Inflammatory macrophage treated with lipopolysaccharide for 4 hours (primary cell): ENCODE measurements around the gene ZNF622.

Experiments
- DNase-seq: peaks from one replicate; pipeline ENCODE4 v3.0.0-alpha.2; 2020

ZNF622 gene

DNA sequence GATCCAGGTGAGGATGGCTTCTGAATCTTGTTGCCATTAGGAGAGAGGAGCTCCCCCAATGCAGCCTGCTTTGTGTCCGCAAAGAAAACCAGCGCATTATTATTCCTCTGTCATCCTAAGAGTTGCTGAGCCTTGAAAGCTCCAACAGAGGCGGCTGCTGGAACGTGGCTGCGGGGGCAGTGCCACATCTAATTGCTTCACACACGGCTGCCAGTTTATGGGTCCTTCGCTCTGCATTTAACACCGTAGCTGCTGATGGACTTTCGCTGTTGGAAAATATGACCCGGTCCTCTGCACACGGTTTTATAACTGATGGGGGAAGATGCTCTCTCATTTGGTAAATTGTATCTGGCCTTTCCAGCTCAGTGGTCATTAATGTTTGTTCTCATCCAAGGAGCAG is 38.0 kb downstream of the ZNF622 start:
- no peak for DNase-seq

- DNase-seq, result no peak
These were observed 47.1 kb downstream of the ZNF622 start for GRCh38 chr5:16418471-16418922.

DNA sequence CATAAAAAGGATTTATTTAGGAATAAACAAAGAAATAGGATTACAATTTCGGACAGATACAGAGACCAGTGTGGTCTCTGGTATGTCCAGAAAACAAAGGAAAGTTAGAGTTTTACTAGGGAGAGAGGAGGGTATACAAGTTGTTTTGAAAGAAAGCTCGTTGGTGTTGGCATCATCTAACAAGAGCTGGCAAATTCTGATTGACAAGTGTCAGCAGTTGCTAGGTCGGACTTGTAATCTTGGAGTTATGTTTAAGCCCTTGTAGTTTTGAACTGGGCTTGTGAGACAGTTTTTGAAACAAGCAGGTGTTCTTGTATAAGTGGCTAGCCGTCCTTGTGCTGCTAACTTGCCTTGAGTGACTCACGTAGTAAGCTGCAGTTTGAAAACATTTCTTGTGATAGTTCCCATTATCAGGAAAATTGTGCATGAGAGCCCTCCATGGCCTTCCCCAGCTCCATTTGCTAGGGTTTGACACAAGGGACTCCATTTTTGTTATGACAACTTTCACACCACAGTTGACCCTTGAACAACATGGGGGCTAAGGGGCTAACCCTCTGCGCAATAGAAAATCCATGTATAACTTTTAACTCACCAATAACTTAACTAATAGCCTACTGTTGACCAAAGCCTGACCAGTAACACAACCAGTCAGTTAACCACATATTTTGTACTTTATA is 48.1 kb downstream of the ZNF622 start:
- DNase-seq, result no peak

DNA sequence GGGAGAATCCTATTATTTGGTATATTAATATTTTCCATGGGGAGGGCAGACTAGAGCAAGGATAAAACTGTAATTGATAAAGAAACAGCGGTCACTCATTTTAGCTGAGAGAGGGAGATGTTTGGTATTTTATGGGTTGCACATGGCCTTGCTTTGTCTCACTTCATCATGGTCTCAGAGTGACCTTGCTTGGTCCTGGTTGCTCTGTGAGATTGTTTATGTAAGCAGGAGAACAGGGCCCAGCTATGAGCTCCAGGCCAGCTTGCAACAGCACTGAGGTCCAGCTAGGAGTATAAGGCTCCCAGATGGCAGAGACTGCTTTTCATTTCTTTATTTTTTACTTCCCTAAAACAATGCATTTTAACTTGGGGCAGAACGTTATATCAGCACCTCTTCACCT is 50.7 kb downstream of the ZNF622 start:
- DNase-seq, result no peak

GRCh38 chr5:16413166-16413860 is 52.3 kb downstream of the ZNF622 start:
- no peak for DNase-seq

DNA sequence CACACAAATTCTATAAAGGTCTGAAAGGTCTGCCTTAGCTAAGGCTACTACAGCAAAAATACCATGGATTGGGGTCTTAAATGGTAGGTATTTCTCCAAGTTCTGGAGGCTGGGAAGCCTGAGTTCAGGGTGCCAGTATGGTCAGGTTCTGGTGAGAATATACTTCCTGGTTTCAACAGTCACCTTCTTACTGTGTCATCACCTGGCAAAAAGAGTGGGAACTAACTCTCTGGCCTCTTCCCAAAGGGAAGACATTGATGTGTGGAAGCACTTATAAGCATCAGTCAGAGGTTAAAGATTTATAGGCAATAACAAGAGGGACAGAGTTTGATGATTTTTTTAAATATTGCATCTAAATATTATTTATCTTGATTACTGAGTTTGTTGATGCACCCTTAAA is 53.0 kb downstream of the ZNF622 start:
- no peak for DNase-seq

GRCh38 chr5:16411741-16412455 is 53.7 kb downstream of the ZNF622 start:
- DNase-seq, result no peak

DNA sequence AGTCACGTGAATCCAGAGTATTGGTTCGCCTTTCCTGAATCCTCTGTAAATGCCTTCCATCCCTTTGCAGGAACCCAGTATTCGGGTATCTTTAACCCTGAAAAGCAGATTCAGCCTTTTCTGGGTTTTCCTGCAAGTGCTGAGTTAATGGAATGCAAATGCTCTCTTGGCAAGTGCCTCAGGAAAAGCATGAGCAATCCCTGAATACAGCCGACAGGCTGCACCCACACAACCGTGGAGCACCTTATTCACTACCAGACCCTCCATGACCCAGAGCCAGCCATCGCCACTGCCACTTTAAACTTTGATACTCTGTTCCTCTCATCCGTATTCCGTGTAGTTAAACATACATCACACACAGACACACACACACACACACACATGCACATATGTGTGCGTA is 54.4 kb downstream of the ZNF622 start:
- no peak for DNase-seq

DNA sequence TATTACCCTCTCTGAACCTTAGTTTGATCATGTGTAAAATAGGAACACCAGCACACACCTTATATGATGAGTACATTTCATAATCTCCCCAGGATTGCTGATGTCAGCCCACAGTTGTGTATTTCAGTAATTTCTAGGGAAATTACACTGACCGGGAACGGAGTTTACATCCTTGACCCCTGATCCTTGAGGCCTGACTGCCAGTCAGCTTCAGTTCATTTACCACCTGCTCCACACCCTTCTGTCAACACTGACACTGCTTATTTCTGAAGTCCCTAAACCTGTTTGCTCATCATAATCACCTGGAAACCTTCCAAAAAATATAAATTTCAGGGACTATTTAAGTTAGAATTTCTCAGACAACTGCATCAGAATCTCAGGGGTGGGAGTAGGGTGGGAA is 55.3 kb downstream of the ZNF622 start:
- no peak for DNase-seq

- no peak for DNase-seq
These were observed 59.0 kb downstream of the ZNF622 start for GRCh38 chr5:16406630-16407029.

- DNase-seq, result no peak
These were observed 59.6 kb downstream of the ZNF622 start for GRCh38 chr5:16406023-16406422.
